ES-I3 (cell line): ENCODE results near the gene WSB1.

ENCODE experiments used
- H3K36me3 ChIP-seq: 2 replicates; pipeline ENCODE4 v1.6.1; 2013; ENCODE audit warnings: mild to moderate bottlenecking, low read length, control low read depth, moderate library complexity; ENCODE audit not compliant: insufficient read depth
- H3K4me1 ChIP-seq: 2 replicates; pipeline ENCODE4 v1.6.1; 2013; ENCODE audit warnings: mild to moderate bottlenecking, control low read depth, low read length; ENCODE audit not compliant: insufficient read depth
- H3K9ac ChIP-seq: 2 replicates; pipeline ENCODE4 v1.6.1; 2013; ENCODE audit warnings: low read depth, mild to moderate bottlenecking, low read length, moderate library complexity
- H3K9me3 ChIP-seq: 2 replicates; pipeline ENCODE4 v1.6.1; 2013; ENCODE audit warnings: mild to moderate bottlenecking, low read length, moderate library complexity; ENCODE audit not compliant: control insufficient read depth, insufficient read depth

WSB1 gene

GRCh38 chr17:27361695-27362094, 67.8 kb downstream of the WSB1 start:
- Histone ChIP-seq H3K4me1 (peaks cover 4% of the 10 kb centered on the region; the same call in 1 of the 2 replicates), H3K36me3 (no peaks in the 10 kb centered on the region), H3K9me3 (no peaks in the 10 kb centered on the region), H3K9ac (no peak overlapping the region)

- no peak overlapping the region for H3K9ac ChIP-seq
- H3K9me3 ChIP-seq, result no peaks in the 10 kb centered on the region
- H3K36me3 ChIP-seq, result no peaks in the 10 kb centered on the region
- H3K4me1 ChIP-seq, result peaks cover 7% of the 10 kb centered on the region; the same call in 1 of the 2 replicates
Measured at GRCh38 chr17:27362503-27362902, 68.6 kb downstream of the WSB1 start.

- H3K9ac ChIP-seq, result no peak overlapping the region
- no peaks in the 10 kb centered on the region for H3K9me3 ChIP-seq
- peaks cover 10% of the 10 kb centered on the region; the same call in 1 of the 2 replicates for H3K4me1 ChIP-seq
- no peaks in the 10 kb centered on the region for H3K36me3 ChIP-seq
Measured at GRCh38 chr17:27362909-27363308, 69.0 kb downstream of the WSB1 start.

- Histone ChIP-seq H3K36me3 (no peaks in the 10 kb centered on the region), H3K9ac (no peak overlapping the region), H3K4me1 (peaks cover 10% of the 10 kb centered on the region; the same call in 1 of the 2 replicates), H3K9me3 (no peaks in the 10 kb centered on the region)
Measured at GRCh38 chr17:27363326-27363725, 69.4 kb downstream of the WSB1 start.
